H1 (cell line): Measurements from ENCODE around the gene MMS19. TPM values are rescaled to one million over a fixed set of nuclear protein-coding genes. Genes with fewer than 3 reads are reported as not detected.
A peak's percentile ranks its signal among the peaks of the same experiment; 100 is the strongest.

Source experiments
- CTCF ChIA-PET: fragments of 300-600 bp; sonication (Branson Sonifier 250); formaldehyde crosslinking; loops from one replicate; lab custom pipeline; 2021; ENCODE audit not compliant: partially characterized antibody; lab: Charles Lee
- POLR2A ChIA-PET: fragments of 300-600 bp; sonication (Branson Sonifier 250); formaldehyde crosslinking; loops from one replicate; lab custom pipeline; 2021; ENCODE audit warnings: inconsistent platforms; ENCODE audit not compliant: partially characterized antibody; lab: Charles Lee
- DNase-seq, 2 experiments: peaks; one replicate each; pipeline versions ENCODE4 v3.0.0 to v3.0.0-alpha.2; 2010 to 2022; ENCODE audit warnings: low spot score in 2 of 2, low read depth in 1 of 2, mixed read lengths in 1 of 2
- FAIRE-seq: peaks from 2 replicates; lab custom pipeline; 2011; peaks lifted over from hg19 to GRCh38; lab: Jason Lieb, UNC
- H2AFZ ChIP-seq: 2 replicates; pipeline ENCODE4 v1.8.1; 2012; ENCODE audit warnings: low read length, inconsistent platforms
- H2AK5ac ChIP-seq: 2 replicates; pipeline ENCODE4 v1.6.1; 2013; ENCODE audit warnings: low read depth, low read length
- H2BK120ac ChIP-seq: replicated peaks from 2 replicates; pipeline ENCODE3; 2013; ENCODE audit warnings: low read depth, low read length, inconsistent platforms
- H2BK12ac ChIP-seq: 2 replicates; pipeline ENCODE4 v1.6.1; 2013; ENCODE audit warnings: low read depth, low read length
- H2BK15ac ChIP-seq: 2 replicates; pipeline ENCODE4 v1.6.1; 2013; ENCODE audit warnings: low read length
- H2BK20ac ChIP-seq: 2 replicates; pipeline ENCODE4 v1.6.1; 2013; ENCODE audit warnings: low read length
- H2BK5ac ChIP-seq: 2 replicates; pipeline ENCODE4 v1.6.1; 2013; ENCODE audit warnings: low read depth, low read length
- H3K14ac ChIP-seq: 2 replicates; pipeline ENCODE4 v1.6.1; 2013; ENCODE audit warnings: inconsistent platforms; ENCODE audit not compliant: insufficient read length
- H3K18ac ChIP-seq: 2 replicates; pipeline ENCODE4 v1.6.1; 2013; ENCODE audit warnings: low read length; ENCODE audit errors: extremely low read depth
- H3K23ac ChIP-seq: 2 replicates; pipeline ENCODE4 v1.6.1; 2013; ENCODE audit warnings: inconsistent platforms; ENCODE audit not compliant: insufficient read length
- H3K23me2 ChIP-seq: 2 replicates; pipeline ENCODE4 v1.6.1; 2013; ENCODE audit warnings: low read depth, low read length
- H3K27ac ChIP-seq: 2 replicates; pipeline ENCODE4 v1.6.1; 2011; ENCODE audit warnings: low read depth, low read length, inconsistent platforms
- H3K27me3 ChIP-seq, 4 experiments: replicated peaks in 1 of 4; 1 replicate in 1 of 4; 2 replicates in 3 of 4; pipeline versions ENCODE4 v1.6.1 to v1.8.1; 2011 to 2013; ENCODE audit warnings: low read length in 3 of 4, mild to moderate bottlenecking in 3 of 4, inconsistent platforms in 2 of 4, mixed read lengths in 2 of 4, moderate library complexity in 1 of 4; ENCODE audit not compliant: control insufficient read depth in 3 of 4, insufficient read depth in 3 of 4; ENCODE audit errors: extremely low read depth in 1 of 4
- H3K36me3 ChIP-seq, 4 experiments: 2 replicates each; pipeline versions ENCODE4 v1.6.1 to v1.8.1; 2011 to 2013; ENCODE audit warnings: mild to moderate bottlenecking in 4 of 4, low read length in 3 of 4, moderate library complexity in 2 of 4, control low read depth in 1 of 4, inconsistent platforms in 1 of 4; ENCODE audit not compliant: insufficient read depth in 4 of 4, control insufficient read depth in 2 of 4
- H3K4ac ChIP-seq: replicated peaks from 2 replicates; pipeline ENCODE3; 2013; ENCODE audit warnings: low read length, low read depth, mixed read lengths, inconsistent platforms; ENCODE audit not compliant: insufficient read length
- H3K4me1 ChIP-seq, 4 experiments: replicated peaks in 1 of 4; 1 replicate in 1 of 4; 2 replicates in 3 of 4; pipeline versions ENCODE4 v1.6.1 to v1.8.1; 2011 to 2013; ENCODE audit warnings: low read length in 3 of 4, inconsistent platforms in 2 of 4, mixed read lengths in 1 of 4; ENCODE audit not compliant: insufficient read depth in 4 of 4, control insufficient read depth in 3 of 4
- H3K4me2 ChIP-seq, 2 experiments: 2 replicates each; pipeline versions ENCODE4 v1.6.1 to v1.8.1; 2011 to 2013; ENCODE audit warnings: low read depth in 2 of 2, low read length in 2 of 2, control low read depth in 1 of 2, inconsistent platforms in 1 of 2, mild to moderate bottlenecking in 1 of 2; ENCODE audit not compliant: insufficient read depth in 1 of 2
- H3K4me3 ChIP-seq, 4 experiments: fragments of 200-600, 300-600 bp in 1 of 4; sonication (generic), shearing (Covaris generic), sonication (Bioruptor Twin) in 1 of 4; 2 replicates each; pipeline versions ENCODE4 v1.5.1 to v1.8.1; 2011 to 2016; ENCODE audit warnings: low read length in 4 of 4, low read depth in 3 of 4, control low read depth in 2 of 4, inconsistent platforms in 2 of 4, mild to moderate bottlenecking in 2 of 4, mixed read lengths in 1 of 4, moderate library complexity in 1 of 4; ENCODE audit not compliant: insufficient read depth in 2 of 4; ENCODE audit errors: extremely low read depth in 1 of 4
- H3K56ac ChIP-seq: replicated peaks from 2 replicates; pipeline ENCODE3; 2013; ENCODE audit warnings: low read depth, mild to moderate bottlenecking, mixed read lengths, low read length, inconsistent platforms; ENCODE audit not compliant: insufficient read length
- H3K79me1 ChIP-seq: 2 replicates; pipeline ENCODE4 v1.6.1; 2013; ENCODE audit warnings: low read depth, low read length, control low read depth
- H3K79me2 ChIP-seq, 2 experiments: 2 replicates each; pipeline versions ENCODE4 v1.6.1 to v1.8.1; 2012 to 2013; ENCODE audit warnings: low read length in 2 of 2, mild to moderate bottlenecking in 2 of 2, inconsistent platforms in 1 of 2; ENCODE audit not compliant: insufficient read depth in 2 of 2, control insufficient read depth in 1 of 2
- H3K9ac ChIP-seq, 4 experiments: replicated peaks in 1 of 4; 1 replicate in 1 of 4; 2 replicates in 3 of 4; pipeline versions ENCODE4 v1.6.1 to v1.8.1; 2011 to 2013; ENCODE audit warnings: low read depth in 3 of 4, low read length in 3 of 4, control low read depth in 2 of 4, mild to moderate bottlenecking in 2 of 4, moderate library complexity in 2 of 4, inconsistent platforms in 1 of 4; ENCODE audit errors: extremely low read depth in 1 of 4
- H3K9me3 ChIP-seq, 2 experiments: 2 replicates each; pipeline versions ENCODE4 v1.6.1 to v1.8.1; 2012 to 2013; ENCODE audit warnings: mild to moderate bottlenecking in 2 of 2, moderate library complexity in 2 of 2, control low read depth in 1 of 2, inconsistent platforms in 1 of 2, low read depth in 1 of 2, low read length in 1 of 2, mixed read lengths in 1 of 2; ENCODE audit not compliant: insufficient read depth in 2 of 2
- H4K20me1 ChIP-seq, 2 experiments: replicated peaks in 1 of 2; 2 replicates each; pipeline versions ENCODE3 to v1.8.1; 2011 to 2013; ENCODE audit warnings: inconsistent platforms in 2 of 2, low read length in 2 of 2, mild to moderate bottlenecking in 1 of 2; ENCODE audit not compliant: insufficient read depth in 2 of 2, control insufficient read depth in 1 of 2
- H4K5ac ChIP-seq: 2 replicates; pipeline ENCODE4 v1.6.1; 2013; ENCODE audit warnings: low read length, low read depth, mixed read lengths, inconsistent platforms; ENCODE audit not compliant: insufficient read length
- H4K8ac ChIP-seq: 2 replicates; pipeline ENCODE4 v1.8.0; 2013; ENCODE audit warnings: mild to moderate bottlenecking, moderate library complexity, low read length, inconsistent platforms; ENCODE audit not compliant: insufficient read depth; ENCODE audit errors: extremely low read depth
- H4K91ac ChIP-seq: replicated peaks from 2 replicates; pipeline ENCODE3; 2013; ENCODE audit warnings: low read length, mixed read lengths, inconsistent platforms; ENCODE audit not compliant: insufficient read length
- EGR1 ChIP-seq: IDR thresholded peaks from 2 replicates; pipeline ENCODE4 v1.6.1; 2011; ENCODE audit warnings: low read depth, low read length, borderline replicate concordance
- HDAC2 ChIP-seq, 2 experiments: fragments of 300-600 bp in 1 of 2; sonication (generic) in 1 of 2; IDR thresholded peaks; 2 replicates each; pipeline ENCODE4 v1.6.1; 2011 to 2012; ENCODE audit warnings: low read depth in 2 of 2, low read length in 2 of 2, mild to moderate bottlenecking in 2 of 2, moderate library complexity in 2 of 2, borderline replicate concordance in 1 of 2, inconsistent platforms in 1 of 2
- JUND ChIP-seq: IDR thresholded peaks from 2 replicates; pipeline ENCODE4 v1.6.1; 2011; ENCODE audit warnings: mild to moderate bottlenecking, improper control_type of control experiment, low read length
- KDM4A ChIP-seq: IDR thresholded peaks from one replicate; pipeline ENCODE4 v1.7.1; 2012; ENCODE audit warnings: low read depth, mild to moderate bottlenecking, moderate library complexity, low read length, inconsistent platforms; ENCODE audit not compliant: severe bottlenecking
- MAFK ChIP-seq: IDR thresholded peaks from 2 replicates; pipeline ENCODE4 v1.6.1; 2012; ENCODE audit warnings: low read depth, mild to moderate bottlenecking, improper control_type of control experiment, low read length
- SAP30 ChIP-seq: fragments of 300-600 bp; sonication (generic); IDR thresholded peaks from 2 replicates; pipeline ENCODE4 v1.7.1; 2012; ENCODE audit warnings: low read length, moderate library complexity, mild to moderate bottlenecking, inconsistent platforms; ENCODE audit not compliant: insufficient read depth, insufficient replicate concordance
- TEAD4 ChIP-seq: IDR thresholded peaks from 2 replicates; pipeline ENCODE4 v1.6.1; 2012; ENCODE audit warnings: low read depth, low read length, inconsistent platforms, mixed read lengths
- USF2 ChIP-seq: IDR thresholded peaks from 2 replicates; pipeline ENCODE4 v1.6.1; 2011; ENCODE audit warnings: low read length, improper control_type of control experiment
- YY1 ChIP-seq: IDR thresholded peaks from 2 replicates; pipeline ENCODE4 v1.6.1; 2011; ENCODE audit warnings: low read depth, mild to moderate bottlenecking, low read length
- WGBS, 2 experiments: shearing (Covaris generic) in 1 of 2; methylation state at CpG; one replicate each; pipeline versions ENCODE4 v1.1.6 to v1.1.7; 2013 to 2015; ENCODE audit warnings: low lambda C conversion rate in 2 of 2, mixed read lengths in 2 of 2, inconsistent platforms in 1 of 2, low coverage in 1 of 2, missing lambda C conversion rate in 1 of 2; ENCODE audit not compliant: insufficient replicate concordance in 2 of 2, insufficient coverage in 1 of 2, insufficient read length in 1 of 2; ENCODE audit errors: extremely low coverage in 1 of 2, missing lambda C conversion rate in 1 of 2; 5-methylcytosine and 5-hydroxymethylcytosine counted together
- polyA plus RNA-seq, 7 experiments: library from polyadenylated mRNA; depleted of rRNA in 3 of 7; stranded (reverse) in 5 of 7; unstranded in 2 of 7; fragments of >200 nt in 5 of 7; fragments of 200-250 nt in 2 of 7; gene quantifications; 1 replicate in 5 of 7; 2 replicates in 1 of 7; 4 replicates in 1 of 7; pipeline versions ENCODE4 v1.2.1 to v1.2.3, GENCODE V29; 2011 to 2013; ENCODE audit warnings: missing spikeins in 2 of 7, mixed read lengths in 2 of 7
- total RNA-seq: library from RNA; stranded (reverse); fragmentation: NEBNext Ultra II Directional; extraction: Animal tissue kit (Norgen Biotek cat#: 25700); gene quantifications from 2 replicates; pipeline ENCODE4 v1.2.1, GENCODE V29; 2021

MMS19 gene
- total and polyA plus RNA-seq, 2 of the 8 experiments (the other 6 are each of a cell fraction or from before 2014, with no cell fraction given), result 130 to 221 TPM

- no peaks in the 10 kb centered on the region for H3K36me3 ChIP-seq
- H3K18ac ChIP-seq, result no peak overlapping the region
- H2BK5ac ChIP-seq, result peak overlapping the region; percentile 36; the same call in 1 of the 2 replicates
- H3K4me2 ChIP-seq, result no peak overlapping the region
- peaks cover 21% of the 10 kb centered on the region; the same call in 1 of the 2 replicates for H3K79me1 ChIP-seq
- ChIA-PET CTCF (interaction anchor here (1.1 to 19.6 kb wide), 4 partner anchors 19 to 57 kb away, joined by 3 to 283 read pairs (median 14); no protein-coding TSS in a partner anchor), POLR2A (no interaction called here)
- no peak overlapping the region for H3K14ac ChIP-seq
- no peak overlapping the region for H2BK120ac ChIP-seq
- no peak overlapping the region for H3K23ac ChIP-seq
- H3K9ac ChIP-seq, result no peak overlapping the region
- no peaks in the 10 kb centered on the region for H3K9me3 ChIP-seq
- H2BK20ac ChIP-seq, result no peak overlapping the region
- H3K79me2 ChIP-seq, result peaks cover 0 to 28% of the 10 kb centered on the region in 2 experiments; a peak in 2 of 4 replicates
- H2AK5ac ChIP-seq, result 0 out of 2 replicates have a peak overlapping the region, but pooled peaks have one; percentile 30
- FAIRE-seq (no peak), DNase-seq (no peak)
- no peaks in the 10 kb centered on the region for H3K27me3 ChIP-seq
- no peak overlapping the region for H2BK15ac ChIP-seq
- peaks cover 11 to 23% (median 19%) of the 10 kb centered on the region in 4 experiments for H3K4me1 ChIP-seq
- 89% methylated on average over 5 of the region's 6 CpGs; no CpG with 5 or more reads in 1 of the 2 experiments for WGBS, 2 experiments
- H3K27ac ChIP-seq, result no peak overlapping the region
- H4K8ac ChIP-seq, result no peak overlapping the region
- no peak overlapping the region for H2AFZ ChIP-seq
- peaks cover 2 to 5% of the 10 kb centered on the region in 2 experiments for H4K20me1 ChIP-seq
- H3K4me3 ChIP-seq, result no peak overlapping the region
- peak overlapping the region; percentile 12; the same call in 1 of the 2 replicates for H2BK12ac ChIP-seq
- no peak overlapping the region for H4K5ac ChIP-seq
- H4K91ac ChIP-seq, result no peak overlapping the region
- H3K23me2 ChIP-seq, result no peaks in the 10 kb centered on the region
- H3K4ac ChIP-seq, result no peak overlapping the region
- H3K56ac ChIP-seq, result no peak overlapping the region
- TF ChIP-seq TEAD4, result no peak
- TF ChIP-seq MAFK, result no peak
- TF ChIP-seq YY1, result no peak
- no peak for TF ChIP-seq USF2
- TF ChIP-seq EGR1, result no peak
- no peak for TF ChIP-seq SAP30
- TF ChIP-seq HDAC2 (IDR thresholded peaks at IDR 0.05; ENCODE audit: borderline replicate concordance in 1 of 2, low read depth in 2 of 2, low read length in 2 of 2), result no peak
- no peak for TF ChIP-seq JUND
- TF ChIP-seq KDM4A, result no peak
Measured at GRCh38 chr10:97517778-97518300, 19.6 kb upstream of the MMS19 start.
